OCI-LY7 (cell line): Measurements from ENCODE around the gene TRIM10. TPM values are rescaled to one million over a fixed set of nuclear protein-coding genes. Genes with fewer than 3 reads are reported as not detected.

ENCODE experiments used
- BruUV-seq: library from RNA; stranded (reverse); fragments of 400-500 nt; replicated peaks from 2 replicates; lab custom pipeline; 2021; lab: Mats Ljungman, UMichigan
- CTCF ChIA-PET: fragments of 300-600 bp; sonication (Branson Sonifier 250); formaldehyde crosslinking; loops from one replicate; lab custom pipeline; 2022; ENCODE audit warnings: antibody characterized with exemption; ENCODE audit not compliant: unreplicated experiment; lab: Charles Lee
- POLR2A ChIA-PET: fragments of 300-600 bp; sonication (Branson Sonifier 250); formaldehyde crosslinking; loops from one replicate; lab custom pipeline; 2022; ENCODE audit warnings: antibody characterized with exemption; lab: Charles Lee
- DNase-seq: peaks from one replicate; pipeline ENCODE4 v3.0.0-alpha.2; 2015; ENCODE audit warnings: low spot score
- H2AFZ ChIP-seq: fragments of 200-600 bp; sonication (generic), shearing (Covaris generic); 2 replicates; pipeline ENCODE4 v1.6.1; 2014; ENCODE audit warnings: mild to moderate bottlenecking, antibody characterized with exemption, low read length, moderate library complexity
- H3K27ac ChIP-seq: fragments of 200-600 bp; sonication (generic); 2 replicates; pipeline ENCODE4 v1.5.1; 2014; ENCODE audit warnings: mixed run types, low read depth, mild to moderate bottlenecking, moderate library complexity, low read length, inconsistent platforms; ENCODE audit not compliant: poor library complexity, severe bottlenecking
- H3K36me3 ChIP-seq: fragments of 200-600 bp; sonication (generic); 2 replicates; pipeline ENCODE4 v1.6.1; 2014; ENCODE audit warnings: mild to moderate bottlenecking, antibody characterized with exemption, low read length, moderate library complexity, mixed read lengths; ENCODE audit not compliant: insufficient read depth
- H3K4me1 ChIP-seq: fragments of 200-600 bp; sonication (generic); 2 replicates; pipeline ENCODE4 v1.5.1; 2014; ENCODE audit warnings: mild to moderate bottlenecking, low read length; ENCODE audit not compliant: insufficient read depth, poor library complexity, severe bottlenecking
- H3K4me2 ChIP-seq: fragments of 200-600 bp; sonication (generic); 2 replicates; pipeline ENCODE4 v1.6.1; 2014; ENCODE audit warnings: mild to moderate bottlenecking, low read length
- H3K4me3 ChIP-seq: fragments of 200-600 bp; sonication (generic); 2 replicates; pipeline ENCODE4 v1.5.1; 2014; ENCODE audit warnings: mild to moderate bottlenecking, low read depth, low read length; ENCODE audit not compliant: poor library complexity, severe bottlenecking
- H3K79me2 ChIP-seq: fragments of 200-600 bp; sonication (generic); 2 replicates; pipeline ENCODE4 v1.6.1; 2016; ENCODE audit warnings: low read depth, mild to moderate bottlenecking, low read length, moderate library complexity, mixed read lengths; ENCODE audit not compliant: insufficient read depth
- H3K9me2 ChIP-seq: fragments of 200-600 bp; sonication (generic); 2 replicates; pipeline ENCODE4 v1.6.1; 2016; ENCODE audit warnings: mild to moderate bottlenecking, low read length, mixed read lengths; ENCODE audit not compliant: insufficient read depth
- H3K9me3 ChIP-seq: fragments of 200-600 bp; sonication (generic); 2 replicates; pipeline ENCODE4 v1.6.1; 2014; ENCODE audit warnings: mild to moderate bottlenecking, mixed run types, low read length, mixed read lengths
- H4K20me1 ChIP-seq: fragments of 200-600 bp; sonication (generic); 2 replicates; pipeline ENCODE4 v1.6.1; 2014; ENCODE audit warnings: mild to moderate bottlenecking, antibody characterized with exemption, low read length, moderate library complexity, mixed read lengths; ENCODE audit not compliant: insufficient read depth
- CTCF ChIP-seq: fragments of 200-600 bp; sonication (generic); conservative IDR thresholded peaks from 2 replicates; pipeline ENCODE4 v1.5.1; 2014; ENCODE audit warnings: mild to moderate bottlenecking, antibody characterized with exemption, low read length, moderate library complexity, mixed read lengths
- EZH2phosphoT487 ChIP-seq: fragments of 200-600 bp; sonication (generic); IDR thresholded peaks from 2 replicates; pipeline ENCODE4 v1.6.1; 2018; ENCODE audit warnings: low read depth, borderline replicate concordance, mild to moderate bottlenecking, mixed run types, antibody characterized with exemption, low read length, moderate library complexity, mixed read lengths
- intact Hi-C: fragments of 100-400 bp; cut with micrococcal nuclease; formaldehyde crosslinking; loops from one replicate; pipeline ENCODE4 v1.10.0; 2022; ENCODE audit not compliant: unreplicated experiment
- total RNA-seq, 2 experiments: library from RNA; depleted of rRNA in 1 of 2; stranded (reverse); fragments of >200 nt in 1 of 2; shearing (Covaris generic) in 1 of 2; gene quantifications; 2 replicates each; pipeline ENCODE4 v1.2.3, GENCODE V29; 2014 to 2022

The TRIM10 gene
- total RNA-seq, 2 experiments from 2014 or later, result not detected

- CTCF ChIA-PET, result no interaction called here
- DNase-seq, result no peak
- H2AFZ ChIP-seq, result no peak overlapping the region
- no peaks in the 10 kb centered on the region for H3K4me1 ChIP-seq
- no TSS peak for BruUV-seq
- intact Hi-C loops, result no loop called here
- H3K4me2 ChIP-seq, result no peak overlapping the region
- H3K79me2 ChIP-seq, result no peaks in the 10 kb centered on the region
- H3K36me3 ChIP-seq, result no peaks in the 10 kb centered on the region
- H3K9me2 ChIP-seq, result no peaks in the 10 kb centered on the region
- H3K9me3 ChIP-seq, result no peaks in the 10 kb centered on the region
- POLR2A ChIA-PET, result no interaction called here
- no peak for TF ChIP-seq CTCF
- TF ChIP-seq EZH2phosphoT487, result no peak
- H4K20me1 ChIP-seq, result no peaks in the 10 kb centered on the region
- no peak overlapping the region for H3K27ac ChIP-seq
- H3K4me3 ChIP-seq, result no peak overlapping the region
Measured at GRCh38 chr6:30113841-30114240, 47.2 kb downstream of the TRIM10 start.

GRCh38 chr6:30113003-30113759 is 47.8 kb downstream of the TRIM10 start, which contains the start of gene TRIM31:
TRIM31 (minus strand) TSS chr6:30113090; CDS start chr6:30112805, 285 bp downstream.
- Histone ChIP-seq H3K4me1 (no peaks in the 10 kb centered on the region), H4K20me1 (no peaks in the 10 kb centered on the region), H3K9me2 (no peaks in the 10 kb centered on the region), H3K4me2 (no peak within 1 kb of the TSS), H3K27ac (no peak within 1 kb of the TSS), H3K36me3 (no peaks in the 10 kb centered on the region), H3K9me3 (no peaks in the 10 kb centered on the region), H3K79me2 (no peaks in the 10 kb centered on the region), H2AFZ (no peak within 1 kb of the TSS), H3K4me3 (no peak within 1 kb of the TSS)
- DNase-seq, result no peak
- intact Hi-C loops, result no loop called here
- ChIA-PET POLR2A (no interaction called here), CTCF (no interaction called here)
- no peak for TF ChIP-seq CTCF
- TF ChIP-seq EZH2phosphoT487, result no peak
- no TSS peak for BruUV-seq

GRCh38 chr6:30112402-30112994 is 48.5 kb downstream of the TRIM10 start:
- ChIA-PET CTCF (interaction anchor here (0.8 kb wide), 1 partner anchor 18 kb away, joined by 3 read pairs; no protein-coding TSS in a partner anchor), POLR2A (no interaction called here)
- no peak overlapping the region for H3K4me2 ChIP-seq
- intact Hi-C loops, result no loop called here
- H4K20me1 ChIP-seq, result no peaks in the 10 kb centered on the region
- no peaks in the 10 kb centered on the region for H3K36me3 ChIP-seq
- no peak for DNase-seq
- H3K27ac ChIP-seq, result no peak overlapping the region
- no TSS peak for BruUV-seq
- H3K4me3 ChIP-seq, result no peak overlapping the region
- no peaks in the 10 kb centered on the region for H3K4me1 ChIP-seq
- H2AFZ ChIP-seq, result no peak overlapping the region
- H3K79me2 ChIP-seq, result no peaks in the 10 kb centered on the region
- H3K9me2 ChIP-seq, result no peaks in the 10 kb centered on the region
- no peaks in the 10 kb centered on the region for H3K9me3 ChIP-seq
- no peak for TF ChIP-seq EZH2phosphoT487
- no peak for TF ChIP-seq CTCF
